GM18909 (cell line): ENCODE data around the gene TERB1.

Source experiments
- ATAC-seq: cut with Tn5 transposase; IDR thresholded peaks from one replicate; pipeline ENCODE4 v1.9.1; 2021; ENCODE audit warnings: mild to moderate bottlenecking; ENCODE audit not compliant: unreplicated experiment, poor library complexity

TERB1 gene

DNA sequence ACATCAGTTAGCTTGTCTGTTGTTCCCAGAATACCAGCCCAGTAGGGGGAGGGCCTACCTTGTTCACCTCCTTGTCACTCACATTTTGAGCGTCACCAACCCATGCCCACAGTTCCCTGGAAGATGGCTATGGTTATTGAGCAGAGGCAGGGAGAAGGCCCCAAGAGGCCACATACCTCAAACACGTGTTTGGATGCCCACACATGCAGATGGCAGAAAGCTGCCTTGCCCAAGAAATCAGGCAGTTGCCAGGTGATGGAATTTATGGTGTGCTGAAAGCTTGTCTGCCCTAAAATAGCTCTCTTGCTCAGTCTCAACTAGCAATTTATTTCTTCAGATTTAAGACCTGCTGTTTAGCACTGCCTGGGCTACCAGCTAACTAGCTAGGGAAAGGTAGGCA is 88.3 kb downstream of the TERB1 start:
- ATAC-seq, result no peak

DNA sequence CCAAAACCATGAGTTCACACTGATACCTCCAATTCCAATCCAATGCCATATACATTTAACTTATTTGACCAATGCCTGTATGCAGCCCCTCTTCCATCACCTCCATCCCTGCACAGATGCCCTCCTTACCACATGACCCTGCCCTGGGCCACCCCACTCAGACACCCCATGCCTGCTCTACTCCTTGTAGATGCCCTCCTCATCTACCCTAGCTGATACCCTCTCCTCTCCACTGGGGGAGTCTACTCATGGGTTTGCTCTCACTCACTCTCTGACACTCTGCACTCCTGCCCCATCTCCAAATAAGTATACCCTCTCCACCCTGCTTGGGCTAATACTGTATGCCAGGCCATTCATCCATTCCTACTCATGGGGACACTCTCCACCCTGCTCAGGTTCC is 88.9 kb downstream of the TERB1 start:
- ATAC-seq, result no peak

DNA sequence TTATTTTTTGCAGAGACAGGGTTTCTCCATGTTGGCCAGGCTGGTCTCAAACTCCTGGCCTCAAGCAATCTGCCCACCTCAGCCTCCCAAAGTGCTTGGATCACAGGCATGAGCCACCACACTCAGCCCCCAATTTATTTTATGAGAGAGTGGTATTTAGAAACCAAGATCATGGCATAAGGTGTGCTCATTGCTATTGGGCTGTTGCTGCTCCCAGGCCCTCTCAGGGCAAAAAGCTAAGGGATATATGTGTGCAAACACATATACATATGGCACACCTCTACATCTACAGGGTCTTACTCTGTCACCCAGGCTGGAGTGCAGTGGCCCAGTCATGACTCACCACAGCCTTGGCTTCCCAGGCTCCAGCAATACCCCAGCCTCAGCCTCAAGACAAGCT is 89.8 kb downstream of the TERB1 start:
- no peak for ATAC-seq

DNA sequence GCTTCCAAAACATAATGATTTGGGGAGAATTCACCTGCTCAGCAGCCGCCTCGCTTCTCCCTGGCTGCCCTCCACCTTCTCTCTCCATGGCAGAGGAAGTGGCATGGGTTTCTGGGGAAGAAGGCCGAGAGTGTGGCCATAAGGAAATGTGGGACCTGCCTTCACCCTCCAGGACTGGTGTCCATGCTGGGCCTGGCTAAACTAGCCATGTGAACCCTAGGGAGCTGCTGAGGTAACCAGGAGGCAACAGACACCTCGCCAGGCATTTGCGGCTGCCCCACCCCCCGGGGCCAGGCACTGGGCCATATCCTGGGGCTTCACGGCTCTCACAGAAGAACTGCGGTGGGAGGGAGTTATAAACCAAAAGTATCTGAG is 94.9 kb downstream of the TERB1 start:
- no peak for ATAC-seq

DNA sequence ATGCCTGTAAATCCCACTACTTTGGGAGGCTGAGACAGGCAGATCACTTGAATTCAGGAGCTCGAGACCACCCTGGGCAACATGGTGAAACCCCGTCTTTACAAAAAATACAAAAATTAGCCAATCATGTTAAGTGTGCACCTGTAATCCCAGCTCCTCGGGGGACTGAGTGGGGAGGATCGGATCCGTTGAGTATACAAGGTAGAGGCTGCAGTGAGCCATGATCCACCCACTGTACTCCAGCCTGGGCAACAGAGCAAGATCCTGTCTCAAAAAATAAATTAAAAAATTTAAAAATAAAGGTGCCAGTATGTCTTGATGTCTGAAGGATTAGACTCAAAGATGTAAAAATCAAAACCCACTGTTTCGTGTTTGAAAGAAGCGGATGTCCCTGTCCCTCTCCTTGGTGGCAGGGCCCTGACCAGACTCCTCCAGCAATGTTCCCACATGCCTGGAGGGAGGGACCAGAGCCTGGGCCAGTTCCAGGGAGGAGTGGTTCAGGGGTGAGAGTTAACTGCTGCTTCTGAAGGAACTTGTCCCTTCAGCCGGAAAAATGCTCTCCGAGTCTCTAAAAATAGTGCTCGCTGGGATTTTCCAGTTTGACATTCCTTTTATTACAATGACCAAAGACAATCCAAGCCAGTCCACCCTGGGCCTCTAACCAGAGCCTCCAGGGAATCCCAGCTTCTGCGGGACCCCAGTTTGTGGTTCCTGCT is 95.4 kb downstream of the TERB1 start:
- no peak for ATAC-seq
